ENCODE results near the gene CHSY1.

DNA sequence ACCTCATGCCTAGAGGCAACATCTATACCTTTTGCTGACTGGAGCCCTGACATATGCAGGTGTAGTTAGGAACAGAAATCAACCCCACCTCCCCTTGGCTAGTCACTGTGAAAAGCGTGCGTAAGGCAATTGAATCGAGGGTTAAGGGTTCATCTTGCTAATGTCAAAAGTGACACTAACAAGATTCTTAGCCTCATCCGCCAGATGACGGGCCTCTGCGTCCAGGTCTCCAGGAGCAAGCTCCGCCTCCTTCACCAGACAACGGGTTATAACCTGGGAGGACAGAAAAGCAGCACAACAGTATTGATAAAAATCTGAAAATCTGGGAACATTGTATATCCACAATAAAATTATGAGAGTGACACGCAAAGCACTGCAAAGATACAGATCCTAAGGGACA is 20.7 kb upstream of the CHSY1 start:
- no peak for TF ChIP-seq POLR2A (IDR thresholded peaks at IDR 0.05; ENCODE audit: low read length)
- no peak for TF ChIP-seq ZFP36 (IDR thresholded peaks at IDR 0.05; ENCODE audit: borderline replicate concordance, partially characterized antibody)
- TF ChIP-seq CTCF (IDR thresholded peaks at IDR 0.05): no peak
- TF ChIP-seq SMC3 (IDR thresholded peaks at IDR 0.05): no peak
- no peak for TF ChIP-seq EHF (CRISPR knock-in tag; IDR thresholded peaks at IDR 0.05)
- no peak for TF ChIP-seq RFX5 (IDR thresholded peaks at IDR 0.05)
- TF ChIP-seq MAZ (IDR thresholded peaks at IDR 0.05; ENCODE audit: borderline replicate concordance, low read depth, low read length): no peak
- TF ChIP-seq SREBF2 (IDR thresholded peaks at IDR 0.05): no peak
- no peak for TF ChIP-seq TFCP2L1 (CRISPR knock-in tag; IDR thresholded peaks at IDR 0.05)
- TF ChIP-seq RARB (CRISPR knock-in tag; IDR thresholded peaks at IDR 0.05): no peak

Data from A549 (cell line).